GM19193 (cell line): ENCODE data around the gene EHBP1.

Experiments used
- POLR2A ChIP-seq: IDR thresholded peaks from 4 replicates; pipeline ENCODE4 v1.6.1; 2011; ENCODE audit not compliant: insufficient read depth, insufficient read length; ENCODE audit errors: extremely low read depth

Gene EHBP1

GRCh38 chr2:62883629-62884028 is 178.1 kb downstream of the EHBP1 start:
- no peak for TF ChIP-seq POLR2A

- no peak for TF ChIP-seq POLR2A
These were observed 178.6 kb downstream of the EHBP1 start for GRCh38 chr2:62884086-62884485.

GRCh38 chr2:62884514-62884913 is 179.0 kb downstream of the EHBP1 start:
- TF ChIP-seq POLR2A: no peak

GRCh38 chr2:62894966-62895631 is 189.6 kb downstream of the EHBP1 start:
- TF ChIP-seq POLR2A: no peak

GRCh38 chr2:62895632-62896009 is 190.1 kb downstream of the EHBP1 start:
- TF ChIP-seq POLR2A: no peak

DNA sequence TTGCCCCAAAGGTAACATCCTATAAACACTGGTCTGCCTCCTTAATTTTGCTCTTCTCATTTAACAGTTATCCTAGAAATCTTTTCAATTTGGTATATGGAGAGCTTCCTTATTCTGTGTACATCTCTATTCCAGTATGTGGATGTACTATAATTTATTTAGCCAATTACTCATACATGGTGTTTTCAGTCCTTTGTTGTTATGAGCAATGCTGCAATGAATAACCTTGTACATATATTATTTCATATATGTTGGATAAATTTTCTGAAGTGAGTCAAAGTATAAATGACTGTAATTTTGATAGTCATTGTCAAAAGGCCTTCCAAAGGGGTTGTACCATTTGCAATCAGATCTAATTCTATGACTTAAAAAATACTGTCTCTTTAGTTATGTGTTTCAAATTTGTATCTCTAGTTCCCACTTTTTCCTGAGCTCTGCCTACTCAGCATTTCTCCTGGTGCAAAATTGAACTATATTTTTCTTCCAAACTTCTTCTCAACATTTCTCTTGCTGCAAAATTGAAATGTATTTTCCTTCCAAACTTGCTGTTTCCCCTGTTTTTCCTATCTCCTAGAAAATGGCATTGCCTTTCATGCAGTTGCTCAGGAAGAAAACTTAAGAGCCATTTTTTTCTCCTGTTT is 191.8 kb downstream of the EHBP1 start:
- no peak for TF ChIP-seq POLR2A

- TF ChIP-seq POLR2A: no peak
These were observed 198.8 kb downstream of the EHBP1 start for GRCh38 chr2:62904344-62904743.

GRCh38 chr2:62908145-62908544 is 202.6 kb downstream of the EHBP1 start:
- no peak for TF ChIP-seq POLR2A

DNA sequence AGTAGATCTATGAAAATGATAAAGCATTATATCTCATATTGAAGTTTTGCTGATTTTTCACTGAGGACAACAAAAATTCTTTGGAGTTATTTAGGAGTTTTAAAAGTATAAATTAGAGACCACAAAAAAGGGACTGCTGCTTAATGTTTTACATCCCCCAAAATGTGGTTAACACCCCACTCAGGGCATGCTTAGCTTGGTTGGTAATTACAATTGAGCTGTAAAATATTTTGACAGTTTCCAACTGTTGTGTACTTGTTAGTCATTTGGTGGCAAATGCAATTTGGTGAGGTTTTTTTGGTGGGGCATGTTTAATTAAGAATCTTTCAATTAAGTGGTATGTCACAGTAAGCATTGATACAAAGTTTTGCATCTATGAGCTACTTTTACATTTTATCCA is 207.8 kb downstream of the EHBP1 start:
- TF ChIP-seq POLR2A: no peak

- TF ChIP-seq POLR2A: no peak
These were observed 213.5 kb downstream of the EHBP1 start for GRCh38 chr2:62919041-62919440.

GRCh38 chr2:62920070-62920469 is 214.6 kb downstream of the EHBP1 start:
- TF ChIP-seq POLR2A: no peak

DNA sequence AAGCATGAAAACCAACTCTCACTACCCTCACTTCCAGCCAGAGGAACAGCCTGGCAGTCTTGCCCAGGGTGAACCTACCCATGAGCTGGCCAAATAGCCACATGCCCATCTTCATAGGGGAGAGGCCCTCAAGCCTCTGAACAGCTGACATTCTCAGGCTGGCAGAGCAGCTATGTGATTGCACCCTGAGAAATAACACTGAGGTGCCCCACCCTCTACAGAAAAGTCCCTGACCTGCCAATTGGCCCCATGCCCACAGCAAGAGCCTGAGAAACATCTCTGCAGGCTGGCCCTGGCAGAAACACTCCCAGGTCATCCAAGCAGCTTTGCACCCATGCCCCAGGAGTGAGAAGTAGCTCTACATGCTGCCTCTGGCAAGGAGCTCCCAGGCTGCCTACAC is 217.7 kb downstream of the EHBP1 start:
- TF ChIP-seq POLR2A: no peak

- TF ChIP-seq POLR2A: no peak
These were observed 218.4 kb downstream of the EHBP1 start for GRCh38 chr2:62923881-62924280.

DNA sequence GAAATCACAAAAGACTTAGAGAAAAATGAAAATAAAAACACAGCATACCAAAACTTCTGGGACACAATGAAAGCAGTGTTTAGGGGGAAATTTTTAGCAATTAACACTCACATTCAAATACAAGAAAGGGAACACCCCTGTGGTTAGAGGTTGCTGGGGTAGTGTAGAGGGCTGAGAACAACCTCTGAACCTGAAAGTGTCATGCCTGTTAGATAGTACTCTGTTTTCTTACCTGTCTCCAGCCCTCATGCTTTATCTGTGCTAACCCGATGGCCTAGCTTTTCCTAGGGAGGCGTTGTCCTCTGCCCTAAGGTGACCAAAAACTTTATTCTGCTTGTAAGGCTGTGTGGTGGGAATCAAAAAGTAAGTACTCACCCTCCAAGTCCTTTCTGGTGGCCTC is 222.5 kb downstream of the EHBP1 start:
- no peak for TF ChIP-seq POLR2A

- no peak for TF ChIP-seq POLR2A
These were observed 226.0 kb downstream of the EHBP1 start for GRCh38 chr2:62931536-62931935.

DNA sequence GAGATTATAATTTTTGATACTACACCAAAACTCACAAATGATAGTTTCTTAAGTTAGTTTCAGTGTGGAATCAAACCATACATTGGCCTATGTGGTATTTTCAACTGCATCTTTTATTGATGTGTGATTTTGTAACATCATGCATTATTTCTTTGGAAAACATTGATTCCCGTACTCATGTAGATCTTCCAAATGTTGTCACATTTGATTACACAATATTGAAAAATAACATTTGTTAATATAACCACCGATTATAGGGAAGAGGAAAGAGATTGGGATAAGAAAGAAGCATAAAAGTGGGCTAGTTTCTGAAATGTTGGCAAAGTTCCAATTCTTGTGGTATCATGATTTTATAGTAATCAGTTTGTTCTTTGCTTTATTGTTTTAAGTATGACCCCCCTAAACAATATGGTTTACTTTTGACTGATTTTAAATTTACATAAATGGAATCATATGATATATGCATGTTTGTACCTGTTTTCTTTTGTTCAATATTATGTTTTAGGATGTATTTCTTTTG is 227.9 kb downstream of the EHBP1 start:
- TF ChIP-seq POLR2A: no peak
